NCI-H446 (cell line): ENCODE measurements around the gene ABHD12.
"Not testable (repeated sequence)": the region's sequence is repeated elsewhere in the genome, so short reads cannot be mapped to it uniquely, and the experiment has no call there.

Experiments
- DNase-seq, 2 experiments: peaks; one replicate each; lab custom pipeline; 2025; lab: John Stamatoyannopoulos, UW

ABHD12 gene

GRCh38 chr20:25321991-25322390, 68.6 kb downstream of the ABHD12 start:
- no peak for DNase-seq

DNA sequence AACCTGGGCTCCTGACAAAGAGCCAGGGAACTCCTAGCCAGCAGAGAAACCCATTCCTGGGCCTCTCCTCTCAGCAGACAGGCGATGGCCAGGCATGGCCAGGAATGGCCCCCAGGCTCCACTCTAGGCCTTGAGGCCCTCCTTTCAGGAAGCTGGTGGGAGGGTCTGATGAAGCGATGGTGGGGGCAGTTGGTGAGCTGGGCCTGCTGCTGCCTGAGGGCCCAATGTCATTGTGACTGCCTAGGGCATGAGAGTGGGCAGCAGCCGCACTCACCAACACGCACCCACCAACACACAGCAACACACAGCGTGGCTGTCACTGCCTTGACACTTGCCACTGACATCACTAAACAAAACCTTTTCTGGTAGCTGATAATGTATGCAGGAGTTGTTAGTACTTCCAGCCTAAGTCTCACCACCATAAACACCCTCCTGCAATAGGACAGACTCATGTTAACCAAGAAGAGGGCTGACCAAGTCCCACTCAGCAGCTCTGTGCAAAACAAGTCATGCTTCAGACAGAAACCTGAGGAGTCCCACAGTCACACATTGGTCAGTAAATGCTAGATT, 69.3 kb downstream of the ABHD12 start:
- DNase-seq = no peak

- no peak for DNase-seq
Observed at GRCh38 chr20:25320035-25320800, 70.4 kb downstream of the ABHD12 start.

DNA sequence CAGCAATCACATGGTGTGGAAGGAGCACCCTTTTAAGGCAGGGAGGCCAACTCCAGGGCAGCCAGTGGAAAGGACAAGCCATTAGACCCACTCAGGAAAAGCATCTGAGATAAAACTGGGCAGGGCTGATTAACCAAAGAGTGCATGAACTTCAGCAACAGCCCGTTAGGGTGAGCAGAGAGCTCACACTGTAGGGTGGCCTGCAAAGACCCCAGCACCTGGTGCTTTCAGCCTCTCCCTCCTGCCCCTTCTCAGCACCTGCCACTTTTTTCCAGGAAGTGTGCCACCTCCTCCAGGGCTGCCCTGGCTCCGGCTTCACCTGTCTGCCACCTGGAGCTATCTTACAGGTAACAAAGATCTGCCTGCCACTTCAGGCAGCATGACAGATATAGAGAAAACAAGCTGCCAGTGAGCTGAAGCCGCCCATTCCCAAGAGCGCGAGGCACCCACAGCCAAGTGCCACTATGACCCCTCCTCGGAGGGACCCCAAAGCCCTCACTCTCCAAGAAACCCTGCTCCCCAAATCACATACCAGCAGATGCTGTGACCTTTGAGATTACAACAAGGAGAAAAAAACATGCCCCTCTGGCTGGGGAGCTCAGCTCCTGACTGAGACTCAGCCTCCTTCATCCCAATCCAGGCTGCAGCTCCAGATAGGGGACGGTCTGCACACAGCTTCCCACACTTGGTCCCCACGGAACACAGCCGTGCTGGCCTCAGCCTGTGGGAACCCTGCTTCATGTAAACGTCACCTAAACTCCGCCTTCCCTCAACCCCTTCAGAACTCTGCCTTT, 71.2 kb downstream of the ABHD12 start:
- DNase-seq = no peak

- DNase-seq = no peak
Observed at GRCh38 chr20:25318471-25319240, 72.0 kb downstream of the ABHD12 start.

DNA sequence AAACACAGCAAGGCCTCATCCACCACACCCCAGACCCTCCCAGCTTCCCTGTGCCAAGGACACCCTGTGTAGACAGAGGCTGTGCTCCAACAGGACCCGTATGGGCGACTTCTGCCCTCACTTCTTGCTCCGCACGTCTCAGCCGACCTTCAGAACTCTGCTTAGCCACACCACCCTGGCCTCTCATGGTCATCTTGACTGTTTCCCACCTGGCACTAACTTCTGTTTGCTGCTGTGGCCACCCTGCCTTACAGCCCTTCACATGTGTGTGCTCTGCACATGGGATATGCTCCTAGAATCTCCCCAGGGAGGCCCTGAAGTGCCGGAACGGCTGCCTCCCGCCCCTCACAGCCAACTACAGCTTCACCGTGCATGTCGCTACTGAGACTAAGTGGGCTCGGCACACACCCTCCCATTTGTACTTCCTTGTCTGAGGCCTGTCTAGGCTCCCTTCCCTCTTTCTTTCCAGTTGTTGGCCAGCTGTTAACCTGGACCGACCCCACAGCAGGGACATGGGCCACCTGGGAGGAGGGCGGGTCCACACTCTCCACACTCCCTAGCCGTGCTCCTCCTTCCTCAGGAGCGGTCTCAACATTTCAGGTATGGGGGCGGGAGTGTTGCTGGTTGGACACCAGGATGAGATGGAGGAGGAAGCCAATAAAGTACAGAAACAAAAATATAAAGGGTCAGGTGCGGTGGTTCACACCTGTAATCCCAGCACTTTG, 73.1 kb downstream of the ABHD12 start:
- DNase-seq = no peak

GRCh38 chr20:25316506-25317190, 74.0 kb downstream of the ABHD12 start:
- DNase-seq = no peak

GRCh38 chr20:25315418-25316210, 75.0 kb downstream of the ABHD12 start:
- DNase-seq = no peak

DNA sequence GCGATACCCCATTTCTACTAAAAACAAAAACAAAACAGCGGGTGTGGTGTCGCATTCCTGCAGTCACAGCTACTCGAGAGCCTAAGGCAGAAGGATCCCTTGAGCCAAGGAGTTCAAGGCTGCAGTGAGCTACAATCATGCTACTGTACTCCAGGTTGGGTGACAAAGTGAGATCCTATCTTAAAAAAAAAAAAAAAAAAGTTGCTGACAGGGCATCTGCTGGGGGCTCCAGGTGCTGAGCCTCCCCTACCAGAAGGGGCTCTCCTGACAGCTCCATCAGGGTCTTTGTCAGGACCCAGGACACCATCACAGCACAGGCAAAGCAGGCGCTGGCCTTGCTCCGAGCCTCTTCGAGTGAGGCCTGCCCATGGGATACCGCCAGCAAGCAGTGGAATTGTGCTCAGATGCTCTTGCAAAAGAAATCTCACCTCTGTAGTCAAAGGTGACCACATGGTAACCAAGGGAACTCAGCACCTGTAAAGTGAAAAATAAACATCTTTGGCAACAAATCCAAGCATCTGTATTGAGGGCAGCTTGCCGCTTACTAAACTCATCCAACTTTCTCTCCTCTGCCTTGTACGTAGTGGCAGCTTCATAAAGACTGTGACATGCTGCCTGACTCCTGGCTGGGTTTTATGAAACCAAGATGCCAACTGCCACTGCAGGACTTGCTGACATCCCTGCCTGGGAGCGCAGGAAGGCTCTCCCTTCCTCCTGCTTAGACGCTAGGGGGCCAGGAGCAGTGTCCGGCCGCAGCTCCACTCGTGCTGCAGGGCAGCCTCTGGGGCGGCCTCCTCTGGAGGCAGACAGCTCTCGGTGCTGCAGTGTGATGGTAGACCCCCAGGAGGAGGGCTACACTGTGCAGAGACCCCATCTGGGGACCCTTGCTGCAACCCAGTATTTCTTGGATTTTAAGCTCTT, 75.9 kb downstream of the ABHD12 start:
- DNase-seq = no peak

DNA sequence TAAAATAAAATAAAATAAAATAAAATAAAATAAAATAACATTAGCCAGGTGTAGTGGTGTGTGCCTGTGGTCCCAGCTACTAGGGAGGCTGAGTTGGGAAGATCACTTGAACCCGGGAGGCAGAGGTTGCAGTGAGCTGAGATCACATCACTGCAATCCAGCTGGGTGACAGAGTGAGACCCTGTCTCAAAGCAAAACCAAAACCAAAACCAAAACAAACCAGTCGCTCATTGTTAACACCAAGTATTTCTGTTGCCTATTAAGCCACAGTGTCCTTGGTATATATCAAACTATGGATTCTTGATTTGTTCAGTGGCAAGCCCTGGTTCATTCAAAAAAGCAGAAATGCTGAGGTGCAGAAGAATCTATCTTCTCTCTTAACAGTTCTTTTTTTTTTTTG, 77.0 kb downstream of the ABHD12 start:
- DNase-seq = no peak

- not testable (repeated sequence) for DNase-seq
Observed at GRCh38 chr20:25312716-25313115, 77.9 kb downstream of the ABHD12 start.

DNA sequence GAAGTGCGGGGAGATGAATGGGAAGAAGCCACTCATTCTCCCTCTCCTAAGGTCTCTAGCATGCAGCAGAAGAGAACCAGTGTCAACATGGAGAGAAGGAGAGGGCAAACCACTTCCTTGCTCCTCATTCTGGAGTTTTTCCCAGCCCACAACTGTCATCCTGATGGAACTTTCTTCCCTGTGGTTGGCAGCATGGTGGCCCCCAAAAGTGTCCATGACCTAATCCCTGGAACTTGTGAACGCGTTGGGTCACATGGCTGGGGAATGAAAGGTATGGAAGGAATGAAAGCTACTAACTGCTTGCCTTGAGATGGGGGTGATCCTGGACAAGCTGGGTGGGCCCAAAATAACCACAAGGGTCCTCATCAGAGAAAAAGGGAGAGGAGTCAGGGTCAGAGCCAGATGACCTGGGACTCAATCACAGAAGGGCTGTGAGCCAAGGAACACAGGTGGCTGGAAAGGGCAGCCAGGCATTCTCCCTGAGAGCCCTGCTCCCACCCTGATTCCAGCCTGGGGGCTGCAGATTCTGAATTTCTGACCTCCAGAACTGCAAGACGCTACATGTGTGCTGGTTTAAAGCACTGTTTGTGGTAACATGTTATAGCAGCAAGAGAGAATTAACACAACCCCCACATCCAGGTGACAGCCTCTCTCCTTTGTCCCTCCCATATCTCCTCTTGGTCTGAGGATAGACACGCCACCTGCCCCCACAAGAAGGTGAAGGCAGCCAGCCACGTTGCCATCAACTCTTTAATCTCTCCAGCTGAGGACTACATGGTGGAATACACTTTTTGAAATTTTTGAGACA, 79.5 kb downstream of the ABHD12 start:
- no peak for DNase-seq

DNA sequence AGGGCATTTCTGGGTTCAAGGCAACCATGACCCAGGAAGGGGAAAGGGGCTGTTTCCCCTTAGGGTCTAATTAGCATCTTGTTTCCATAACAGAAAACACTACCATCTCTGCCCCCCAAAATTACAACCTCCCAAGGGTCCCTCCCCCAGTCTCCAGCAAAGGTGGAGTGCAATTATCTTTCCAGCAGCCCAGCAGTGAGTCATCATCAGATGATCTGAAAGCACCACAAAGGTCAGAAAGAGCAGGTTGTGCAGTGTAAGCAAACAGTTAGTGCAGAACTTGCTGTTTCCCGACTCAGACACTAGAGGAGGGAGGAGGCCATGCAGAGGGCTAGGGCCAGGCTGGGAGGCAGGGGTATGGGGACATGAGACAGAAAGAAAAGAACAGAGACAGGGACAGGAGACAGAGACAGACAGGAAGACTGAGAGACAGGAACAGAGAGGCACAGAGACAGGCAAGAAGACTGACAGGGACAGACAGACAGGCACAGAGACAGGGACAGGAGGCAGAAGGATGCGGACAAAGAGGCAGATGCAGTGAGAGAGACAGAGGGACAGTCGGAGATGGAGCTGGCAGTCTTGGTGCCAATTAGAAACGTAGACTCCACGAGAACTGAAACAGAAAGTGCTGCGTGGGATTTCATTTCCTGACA, 80.2 kb downstream of the ABHD12 start:
- no peak for DNase-seq

GRCh38 chr20:25309395-25310267, 81.0 kb downstream of the ABHD12 start:
- DNase-seq = no peak

DNA sequence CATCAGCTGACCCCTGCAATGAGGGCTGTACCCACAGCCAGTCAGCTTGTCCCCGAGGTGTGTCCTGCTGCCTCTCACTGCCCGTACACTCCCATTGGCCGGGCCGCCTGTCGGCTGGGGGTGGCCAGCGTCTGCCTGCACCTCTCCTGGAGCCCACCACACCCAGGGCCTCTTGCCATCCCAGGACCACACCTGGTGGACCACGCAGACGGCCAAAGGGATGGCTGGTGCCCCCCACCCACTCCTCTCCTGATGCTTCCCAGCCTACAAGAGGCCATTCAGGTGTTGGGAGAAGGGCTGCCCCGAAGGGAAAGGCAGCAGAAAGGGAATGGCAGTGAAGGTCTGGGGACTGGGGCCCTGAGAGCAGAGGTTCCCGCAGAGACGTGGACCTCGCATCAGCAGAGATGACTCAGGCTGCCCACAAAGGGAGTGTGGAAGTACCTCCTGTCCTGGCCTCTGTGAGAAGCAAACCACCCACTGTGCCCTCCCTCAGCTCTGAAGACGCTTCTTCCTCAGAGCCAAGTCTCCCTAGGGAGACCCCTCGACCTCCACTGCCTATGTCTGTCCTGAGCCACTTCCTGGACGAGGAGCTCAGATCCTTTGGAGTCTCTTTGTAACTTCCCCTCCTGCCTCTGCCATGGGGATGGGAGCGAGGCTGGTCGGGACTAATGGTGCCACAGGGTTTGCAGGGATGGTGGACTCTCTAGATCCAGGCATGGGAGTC, 81.8 kb downstream of the ABHD12 start:
- DNase-seq = no peak

DNA sequence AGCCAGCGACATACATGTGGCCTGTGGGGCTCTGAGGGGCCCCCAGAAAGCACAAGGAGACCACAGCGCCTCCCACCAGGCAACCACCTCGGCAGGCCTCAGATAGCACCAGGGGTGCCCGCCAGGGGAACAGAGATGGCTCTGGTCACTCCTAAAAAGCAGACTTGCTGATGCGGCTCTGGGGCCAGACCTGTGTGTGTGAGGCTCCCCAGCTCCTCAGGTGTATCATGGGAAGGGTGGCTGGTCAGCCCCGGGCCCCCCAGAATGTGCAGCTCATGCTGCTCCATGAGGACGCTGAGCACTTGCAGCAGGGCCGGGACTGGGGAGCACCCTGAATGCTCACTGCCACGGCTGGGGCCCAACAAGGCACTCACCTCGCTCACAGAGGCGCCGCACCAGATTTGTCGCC, 82.5 kb downstream of the ABHD12 start:
- no peak for DNase-seq
